ENCODE results near the gene BCR.
A peak's percentile ranks its signal among the peaks of the same experiment; 100 is the strongest.

The BCR gene

GRCh38 chr22:23227380-23227779 lies 47.1 kb downstream of the BCR start:
- no peak for DNase-seq

DNA sequence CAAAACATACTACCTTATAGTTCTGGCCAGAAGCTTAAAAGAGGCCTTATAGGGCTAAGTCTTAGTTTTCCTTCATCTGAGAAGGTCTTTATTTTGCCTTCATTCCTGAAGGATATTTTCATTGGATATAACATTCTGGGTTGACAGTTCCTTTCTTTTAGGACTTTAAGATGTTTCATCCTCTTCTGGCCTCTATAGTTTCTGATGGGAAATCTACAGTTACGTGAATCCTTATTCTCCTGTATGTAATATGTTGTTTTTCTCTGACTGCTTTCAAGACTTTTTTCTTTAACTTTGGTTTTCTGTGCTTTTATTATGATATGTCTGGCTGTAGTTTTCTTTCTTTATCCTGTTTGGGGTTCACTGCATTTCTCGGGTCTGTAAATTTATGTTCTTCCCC lies 48.2 kb downstream of the BCR start:
- DNase-seq = no peak

DNA sequence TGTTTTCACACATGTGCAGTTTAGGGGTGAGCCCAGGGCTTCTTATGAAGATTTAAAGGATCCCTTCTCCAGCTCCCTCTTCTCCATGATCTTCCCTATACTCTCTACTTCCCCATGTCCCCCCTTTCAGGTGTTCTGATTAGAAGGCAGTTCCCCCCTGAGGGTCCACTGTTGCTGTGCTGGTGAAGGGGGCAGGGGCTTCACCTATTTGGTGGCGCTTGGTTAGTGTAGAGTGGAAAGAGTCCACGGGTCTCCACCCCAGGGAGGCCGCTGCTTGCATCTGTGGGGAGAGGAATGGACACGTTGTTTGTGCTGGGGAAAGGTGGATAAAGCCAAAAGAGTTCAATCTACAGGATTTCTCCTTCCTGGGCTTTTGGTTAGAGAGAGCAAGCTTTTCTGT lies 49.3 kb downstream of the BCR start:
- no peak for DNase-seq

DNA sequence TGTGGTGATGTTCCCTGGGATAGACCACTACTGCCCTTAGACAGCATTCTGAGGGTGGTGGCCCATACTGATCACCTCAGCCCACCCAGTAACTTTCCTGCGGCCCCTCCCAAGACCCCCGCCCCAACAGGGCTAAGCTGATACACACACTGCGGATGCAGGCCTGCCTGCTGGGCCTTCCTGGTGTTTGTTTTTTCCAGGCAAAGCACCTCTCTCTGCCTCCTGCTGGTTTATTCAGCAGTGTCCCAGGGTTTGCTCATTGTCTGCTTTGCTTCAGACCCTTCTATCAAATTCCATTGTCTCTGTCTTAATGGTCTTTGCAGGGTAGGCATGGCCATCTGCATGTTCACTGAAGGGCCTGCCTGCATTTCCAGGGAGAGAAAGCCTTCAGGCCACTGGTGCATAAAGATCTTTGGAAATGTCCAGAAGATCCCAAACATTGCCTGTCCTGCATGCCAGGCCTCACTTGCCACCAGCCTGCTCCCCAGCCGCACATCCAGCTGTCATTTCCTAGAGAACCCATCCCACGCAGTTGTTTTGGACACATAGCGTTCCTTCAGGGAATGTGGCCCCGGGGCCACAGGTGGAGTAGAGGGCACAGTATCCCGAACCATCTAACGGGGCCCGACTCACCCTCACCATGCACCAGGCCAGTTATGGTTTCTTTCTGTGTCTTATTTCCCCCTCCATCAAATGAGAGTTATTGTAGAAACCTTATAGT lies 50.2 kb downstream of the BCR start:
- DNase-seq = no peak

GRCh38 chr22:23231471-23232093 lies 51.3 kb downstream of the BCR start:
- no peak for DNase-seq

DNA sequence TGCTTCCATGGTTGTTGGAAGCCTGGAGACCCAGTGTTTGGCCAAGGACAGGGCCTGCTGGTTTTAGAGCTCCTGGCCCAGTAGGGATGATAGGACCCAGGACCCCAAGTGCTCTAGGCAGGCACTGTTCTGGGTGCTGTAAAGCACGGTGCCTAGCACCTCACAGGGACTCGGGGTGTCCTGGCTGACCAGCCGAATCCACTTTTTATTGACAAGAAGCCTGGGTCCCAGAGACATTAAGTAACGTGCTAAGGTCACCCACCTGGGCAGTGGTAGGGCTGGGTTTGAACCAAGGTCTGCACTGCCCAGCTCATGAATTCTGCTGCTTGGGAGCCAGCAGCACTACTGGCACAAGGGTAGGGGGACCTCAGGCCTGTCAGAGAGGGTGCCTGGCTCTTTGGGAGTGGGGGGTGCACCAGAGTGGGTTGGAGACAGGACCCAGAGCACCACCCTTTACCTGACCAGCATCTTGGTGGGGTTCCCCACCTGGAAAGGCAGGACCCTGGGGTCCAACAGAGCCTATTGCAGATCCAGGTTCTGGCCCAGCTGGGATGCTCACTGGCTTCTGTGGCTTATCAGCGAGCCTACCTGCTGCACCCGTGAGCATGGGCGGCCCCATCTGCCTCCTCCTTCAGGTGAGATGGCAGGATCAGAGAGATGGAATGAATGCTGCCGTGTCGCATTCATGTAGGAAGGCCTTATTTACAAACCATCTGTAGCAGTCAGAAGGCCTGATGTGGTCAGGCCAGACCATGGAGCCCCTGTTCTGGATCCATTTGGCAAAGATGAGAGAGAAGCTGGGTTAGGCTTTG lies 52.0 kb downstream of the BCR start:
- DNase-seq = no peak

DNA sequence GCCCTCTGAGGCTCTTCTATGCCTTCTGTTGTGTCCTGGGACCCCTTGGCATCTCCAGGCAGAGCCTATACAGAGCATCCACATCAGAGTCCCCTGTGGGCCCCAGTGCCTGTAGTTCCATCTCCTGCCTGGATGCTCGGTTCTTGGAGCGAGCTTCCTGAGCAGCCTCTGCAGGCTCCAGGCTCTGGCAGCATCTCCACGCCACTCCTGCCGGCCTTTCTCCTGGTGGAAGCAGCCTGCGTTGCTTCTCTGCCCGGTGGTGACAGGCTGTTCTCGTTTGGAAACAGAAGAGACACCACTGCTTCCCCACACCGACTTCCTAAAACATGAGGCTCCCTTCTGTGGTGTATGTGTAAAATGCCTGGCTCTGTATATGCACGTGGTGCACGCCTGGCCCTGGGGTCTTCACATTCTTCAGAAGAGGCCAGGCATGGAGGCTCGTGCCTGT lies 52.8 kb downstream of the BCR start:
- DNase-seq = no peak

DNA sequence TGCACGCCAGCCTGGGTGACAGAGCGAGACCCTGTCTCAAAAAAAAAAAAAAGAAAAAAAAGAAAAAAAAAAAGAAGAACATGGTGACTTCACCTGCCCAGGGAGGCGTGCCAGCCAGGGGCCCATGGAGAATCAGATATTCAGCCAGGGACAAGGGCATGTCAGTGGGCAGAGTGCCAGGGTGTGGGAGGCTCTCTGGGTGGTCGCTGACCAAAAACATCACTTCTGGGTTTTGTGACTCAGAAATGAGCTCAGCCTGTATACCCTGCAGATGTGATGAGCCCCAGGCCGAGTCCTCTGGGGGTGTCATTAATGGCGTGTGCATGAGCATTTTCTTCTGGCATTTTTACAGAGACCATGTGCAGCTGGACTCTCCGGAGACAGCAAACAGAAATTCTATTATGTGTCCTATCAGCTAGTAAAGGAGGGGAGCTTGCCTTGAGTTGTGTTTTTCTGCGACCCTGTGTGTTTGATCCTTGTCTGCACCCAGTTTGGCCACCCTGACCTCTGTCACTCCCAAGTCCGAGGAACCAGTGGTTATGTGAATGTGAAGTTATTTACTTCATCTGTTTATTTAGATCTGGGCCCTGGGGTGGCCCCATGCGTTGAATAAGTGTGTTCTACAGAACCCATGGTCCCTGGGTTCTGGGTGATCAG lies 53.6 kb downstream of the BCR start:
- DNase-seq = peak in 2 of 56 donors; percentile 28 to 36

DNA sequence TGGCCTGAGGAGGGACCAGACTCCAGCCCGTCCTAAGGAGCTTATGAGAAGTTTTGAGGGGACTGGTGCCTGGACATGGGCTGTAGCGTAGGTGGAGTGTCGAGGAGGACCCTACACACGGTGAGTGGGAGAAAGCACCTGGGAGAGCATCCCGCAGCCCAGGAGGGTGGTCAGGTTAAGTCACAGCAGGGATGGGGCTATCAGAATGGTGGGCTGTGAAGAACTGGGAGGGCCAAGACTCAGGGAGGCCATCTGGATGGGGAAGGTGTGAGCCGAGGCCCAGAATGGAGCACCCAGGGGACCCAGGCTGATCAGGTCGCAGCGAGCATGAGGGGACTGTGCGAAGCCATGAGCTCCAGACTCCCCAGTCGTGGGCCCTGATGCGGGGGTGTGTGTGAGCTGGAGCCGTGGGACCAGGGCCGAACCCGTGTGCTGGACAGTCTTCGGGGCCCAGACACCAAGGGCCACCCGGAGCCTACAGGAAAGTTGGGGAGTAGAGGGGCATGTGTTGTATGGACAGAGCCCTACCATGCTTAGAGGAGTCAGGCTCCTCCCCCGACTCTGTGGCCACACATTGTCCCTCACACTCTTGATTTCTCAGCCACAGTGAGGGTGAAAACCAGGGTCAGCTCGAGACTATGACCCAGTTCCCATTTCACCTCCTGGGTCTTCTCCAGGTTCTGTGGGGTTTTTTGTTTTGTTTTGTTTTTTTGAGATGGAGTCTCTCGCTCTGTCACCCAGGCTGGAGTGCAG lies 54.3 kb downstream of the BCR start:
- DNase-seq = no peak

GRCh38 chr22:23235425-23235824 lies 55.1 kb downstream of the BCR start:
- DNase-seq = no peak

DNA sequence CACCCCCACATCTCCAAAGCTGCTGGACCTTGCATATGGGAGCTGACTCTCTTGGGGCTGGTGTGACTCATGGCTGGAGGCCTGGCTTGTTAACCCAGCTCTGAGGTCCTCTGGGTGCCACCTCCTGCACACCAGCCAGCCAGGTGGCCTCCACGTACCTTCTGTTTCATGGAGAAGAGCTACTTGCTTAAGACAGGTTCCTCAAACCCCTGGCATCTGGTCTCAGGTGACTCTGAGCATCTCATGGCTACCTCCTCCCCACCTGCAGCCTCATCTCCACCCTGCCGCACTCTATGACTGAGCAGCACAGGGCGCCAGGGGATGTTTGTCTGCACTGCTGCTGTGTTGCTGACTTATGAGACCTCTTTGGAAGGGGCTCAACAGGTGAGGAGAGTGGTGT lies 55.7 kb downstream of the BCR start:
- no peak for DNase-seq

DNA sequence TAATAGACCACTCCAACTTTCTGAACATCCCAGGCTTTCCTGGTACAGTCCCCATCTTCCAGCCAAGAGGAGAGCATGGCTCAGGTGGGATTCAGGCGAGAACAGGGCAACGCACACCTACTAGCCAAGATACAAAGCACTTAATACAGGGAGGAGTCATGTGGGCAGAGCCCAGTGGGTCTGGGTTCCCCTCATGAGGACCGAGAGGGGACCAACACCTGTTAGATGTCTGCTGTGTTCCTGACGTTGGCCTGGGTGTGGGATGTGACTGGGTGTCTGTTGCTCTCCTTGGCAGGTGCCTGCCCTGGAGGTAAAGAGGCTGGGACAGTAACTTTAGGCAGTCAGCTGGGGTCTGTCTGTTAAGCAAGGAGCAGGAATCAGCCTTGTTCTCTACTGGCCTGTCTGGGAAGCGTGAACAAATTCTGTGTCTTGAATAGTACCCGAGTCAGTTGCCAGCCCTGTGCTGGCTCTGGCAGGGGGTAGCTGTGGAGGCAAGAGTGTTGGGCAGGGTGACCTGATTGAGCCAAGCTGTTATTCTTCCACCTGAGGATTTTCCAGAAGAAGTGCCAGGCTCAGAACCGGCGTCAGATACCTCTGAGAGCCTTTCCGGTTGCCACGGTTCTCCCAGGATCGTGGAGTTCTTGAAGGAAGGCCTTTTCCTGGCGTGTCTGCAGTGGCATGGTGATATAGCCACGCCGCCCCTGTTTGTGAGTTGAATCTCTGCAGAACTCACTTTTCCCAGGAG lies 56.3 kb downstream of the BCR start:
- DNase-seq = peak in 11 of 56 donors; percentile 30 to 70 (median 56)

DNA sequence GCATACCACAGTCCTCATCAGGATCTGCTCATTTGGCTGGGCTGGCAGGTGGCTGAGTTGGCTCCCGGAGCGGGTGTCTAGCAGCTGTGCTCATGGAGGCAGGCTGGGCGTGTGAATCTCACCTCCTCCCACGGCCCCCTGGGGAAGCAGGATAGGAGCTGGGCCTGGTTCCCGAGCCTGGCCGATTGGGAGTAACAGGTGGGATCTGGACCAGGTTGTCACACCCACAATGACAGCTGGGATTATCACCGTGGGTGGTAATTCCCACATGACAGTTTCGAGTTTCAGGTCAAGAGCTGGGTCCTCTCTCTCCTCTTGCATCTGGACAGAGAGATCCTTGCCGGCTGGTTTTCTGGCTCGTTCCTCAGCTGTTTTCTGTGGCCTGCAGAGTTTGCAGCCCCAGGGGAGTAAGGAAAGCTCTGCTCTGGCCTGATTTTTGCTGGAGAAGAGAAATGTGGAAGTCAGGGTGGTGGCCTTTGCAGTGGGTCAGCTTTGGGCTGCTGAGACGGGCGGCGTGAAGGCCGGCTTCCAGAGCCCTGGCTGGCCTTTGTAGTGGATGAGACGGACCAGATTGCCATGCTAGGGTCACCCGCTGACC lies 57.0 kb downstream of the BCR start:
- DNase-seq = peak in 44 of 56 donors; percentile 10 to 85 (median 56)

- no peak for DNase-seq
These were observed 57.5 kb downstream of the BCR start for GRCh38 chr22:23237841-23238240.

- no peak for DNase-seq
These were observed 58.4 kb downstream of the BCR start for GRCh38 chr22:23238707-23239106.

GRCh38 chr22:23239429-23239828 lies 59.1 kb downstream of the BCR start:
- no peak for DNase-seq

DNA sequence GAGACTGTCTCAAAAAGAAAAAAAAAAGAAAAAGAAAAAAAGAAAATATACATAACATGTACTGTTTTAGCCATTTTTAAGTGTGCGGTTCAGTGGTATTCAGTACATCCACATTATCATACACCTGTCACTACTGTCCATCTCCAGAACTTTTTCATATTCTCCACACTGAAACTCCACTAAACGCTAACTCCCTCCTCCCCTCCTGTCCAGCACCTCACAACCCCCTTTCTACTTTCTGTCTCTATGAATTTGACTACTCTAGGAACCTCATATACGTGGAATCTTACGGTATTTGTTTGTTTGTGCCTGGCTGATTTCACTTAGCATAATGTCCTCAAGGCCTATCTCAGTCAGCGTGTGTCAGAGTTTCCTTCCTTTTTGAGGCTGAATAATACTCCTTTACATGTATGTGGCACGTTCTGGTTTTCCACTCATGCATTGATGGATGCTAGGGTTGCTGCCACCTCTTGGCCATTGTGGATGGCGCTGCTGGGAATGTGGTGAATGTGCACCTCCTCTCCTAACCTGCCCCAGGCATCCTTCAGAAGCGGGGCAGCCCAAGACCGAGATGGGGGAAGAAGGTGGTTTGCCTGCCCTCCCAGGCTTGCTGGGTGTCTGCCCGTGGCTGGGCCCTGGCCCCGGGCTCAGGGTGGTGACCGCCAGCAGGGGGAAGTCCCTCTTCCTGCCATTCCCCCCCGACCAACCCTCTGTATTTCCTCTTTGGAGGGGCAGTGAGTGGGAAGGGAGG lies 60.5 kb downstream of the BCR start:
- DNase-seq = no peak

DNA sequence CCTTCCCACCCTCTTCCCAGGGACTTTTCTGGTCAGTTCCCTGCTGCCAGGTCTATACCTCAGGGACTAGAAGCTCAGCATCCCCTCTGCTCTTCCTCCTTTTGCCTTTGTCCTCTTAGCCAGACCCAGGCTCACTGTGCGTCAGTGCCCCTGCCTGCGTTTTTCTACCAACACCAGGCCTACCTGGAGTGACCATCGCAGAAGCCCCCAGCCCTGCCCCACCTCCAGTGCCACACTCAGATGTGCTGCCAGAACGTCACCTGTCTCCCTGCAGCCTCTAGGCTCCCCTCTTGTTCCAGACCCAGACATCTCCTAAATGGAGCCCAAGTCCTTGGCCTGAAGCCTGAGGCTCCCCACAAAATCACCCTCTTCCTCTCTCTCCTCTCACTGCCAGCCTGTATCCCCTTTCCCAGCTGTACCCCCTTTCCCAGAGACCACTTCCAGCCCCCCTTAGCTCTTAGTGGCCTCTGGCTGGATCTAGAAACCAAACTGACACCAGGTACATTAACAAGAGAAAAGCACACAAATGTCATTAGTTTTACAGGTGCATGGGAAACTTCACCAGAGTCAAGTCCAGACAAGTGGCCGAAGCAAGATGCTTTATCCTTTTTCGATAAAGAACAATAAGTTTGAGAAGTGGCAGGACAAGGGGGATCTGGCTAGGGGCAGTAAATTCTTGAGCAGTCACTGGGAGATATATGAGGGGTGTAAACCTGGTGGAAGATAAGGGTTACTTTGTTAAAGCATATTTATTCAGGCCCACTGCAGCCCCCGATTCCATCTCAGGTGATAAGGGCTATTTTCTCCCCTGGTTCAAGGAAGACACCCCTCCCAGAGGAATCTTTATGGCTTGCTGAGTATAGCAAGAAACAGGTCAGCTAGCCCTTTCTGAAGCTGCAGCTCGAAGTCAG lies 61.5 kb downstream of the BCR start:
- no peak for DNase-seq

Data from amygdala (tissue), 56 donors.